HG02623 (cell line): ENCODE results near the gene KDM3A.

ENCODE experiments used
- ATAC-seq: cut with Tn5 transposase; IDR thresholded peaks from one replicate; pipeline ENCODE4 v1.9.1; 2021; ENCODE audit warnings: moderate library complexity; ENCODE audit not compliant: unreplicated experiment

The KDM3A gene

DNA sequence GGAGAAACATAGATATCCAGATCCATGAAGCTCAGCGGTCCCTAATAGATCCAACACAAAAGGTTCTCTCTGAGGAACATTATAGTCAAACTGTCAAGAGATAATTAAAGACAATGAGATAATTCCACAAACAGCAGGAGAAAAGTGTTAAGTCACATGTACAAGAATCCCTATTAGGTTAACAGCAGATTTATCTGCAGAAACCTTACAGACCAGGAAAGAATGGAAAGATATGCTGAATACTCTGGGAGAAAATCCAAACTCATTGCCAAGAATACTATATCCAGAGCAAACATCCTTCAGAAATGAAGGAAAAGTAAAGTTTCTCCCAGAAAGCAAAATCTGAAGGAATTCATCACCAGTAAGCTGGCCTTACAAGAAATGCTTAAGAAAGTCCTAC is 10.8 kb upstream of the KDM3A start:
- no peak for ATAC-seq

DNA sequence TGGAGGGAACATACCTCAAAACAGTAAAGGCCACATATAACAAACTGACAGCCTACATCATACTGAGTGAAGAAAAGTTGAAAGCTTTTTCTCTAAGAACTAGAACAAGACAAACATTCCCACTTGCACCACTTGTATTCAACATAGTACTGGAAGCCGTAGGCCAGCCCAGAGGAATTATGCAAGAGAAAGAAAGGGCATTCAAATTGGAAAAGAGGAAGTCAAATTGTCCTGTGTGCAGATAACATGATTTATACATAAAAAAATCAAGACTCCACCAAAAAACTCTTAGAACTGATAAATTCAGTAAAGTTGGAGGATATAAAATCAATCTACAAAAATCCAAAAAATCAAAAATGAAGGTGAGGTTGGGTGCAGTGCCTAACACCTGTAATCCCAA is 8.0 kb upstream of the KDM3A start:
- ATAC-seq: no peak

DNA sequence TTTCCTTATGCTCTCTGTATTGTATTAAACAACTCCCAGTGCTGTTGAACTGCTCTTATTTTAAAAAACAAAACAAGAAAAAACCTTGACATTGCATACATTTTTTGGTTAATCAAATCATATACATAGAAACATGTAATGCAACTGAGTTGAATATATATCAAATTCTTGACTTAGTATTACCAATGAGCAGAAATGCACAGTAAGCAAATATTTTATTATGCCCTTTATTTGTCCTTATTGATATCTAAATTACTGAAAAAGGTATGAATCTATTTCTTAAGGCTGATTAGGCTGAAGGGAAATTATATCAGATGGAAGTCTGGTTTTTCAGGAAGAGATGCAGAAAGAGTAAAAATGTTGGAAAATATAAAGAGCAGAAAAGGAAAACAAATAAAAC is 6.9 kb upstream of the KDM3A start:
- ATAC-seq: no peak

- no peak for ATAC-seq
Measured at GRCh38 chr2:86435531-86435930, 5.6 kb upstream of the KDM3A start.

GRCh38 chr2:86436328-86436727 is 4.8 kb upstream of the KDM3A start:
- ATAC-seq: no peak

- ATAC-seq: no peak
Measured at GRCh38 chr2:86439879-86440630, 1.1 kb upstream of the KDM3A start.

GRCh38 chr2:86441392-86441881 is 266 bp downstream of the KDM3A start:
- ATAC-seq: peak; percentile 15

- ATAC-seq: peak; percentile 11
Measured at GRCh38 chr2:86441882-86442641, 891 bp downstream of the KDM3A start.

DNA sequence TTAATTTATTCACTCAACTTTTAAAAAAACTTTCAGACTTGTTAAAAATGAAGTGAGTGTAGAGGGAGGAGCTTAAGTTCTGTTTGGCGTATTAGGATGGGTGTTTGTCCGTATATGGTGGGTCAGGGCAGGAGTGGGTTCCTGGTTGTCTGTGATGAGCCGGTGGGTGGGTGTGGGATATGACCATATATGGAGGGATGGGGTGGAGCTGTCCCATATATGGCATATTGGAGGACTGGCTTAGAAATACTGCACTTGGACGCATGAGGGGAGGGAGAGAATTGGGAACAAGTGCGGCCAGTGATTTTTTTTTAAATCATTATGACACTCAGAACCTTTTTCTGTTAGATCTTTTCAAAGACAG is 1.5 kb downstream of the KDM3A start:
- peak; percentile 52 for ATAC-seq

- no peak for ATAC-seq
Measured at GRCh38 chr2:86443631-86444350, 2.6 kb downstream of the KDM3A start.

DNA sequence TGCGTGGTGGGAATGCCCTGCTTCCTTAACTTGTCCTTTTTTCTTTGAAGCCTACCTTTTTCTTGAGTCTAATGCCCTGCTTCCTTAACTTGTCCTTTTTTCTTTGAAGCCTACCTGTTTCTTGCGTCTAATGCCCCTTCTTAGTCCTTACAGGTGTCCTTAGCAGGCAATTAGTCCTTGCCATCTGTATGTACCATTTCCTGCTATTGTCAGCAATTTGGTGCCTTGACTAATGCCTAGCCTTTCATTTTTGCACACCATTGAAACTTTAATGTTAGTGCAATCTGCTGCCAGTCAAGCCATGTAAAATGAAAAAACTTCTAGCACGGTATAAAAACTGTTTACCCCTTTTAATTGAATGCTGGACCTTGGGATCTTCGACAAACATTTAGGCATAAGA is 4.3 kb downstream of the KDM3A start:
- ATAC-seq: no peak

GRCh38 chr2:86446060-86446459 is 4.9 kb downstream of the KDM3A start:
- ATAC-seq: no peak

DNA sequence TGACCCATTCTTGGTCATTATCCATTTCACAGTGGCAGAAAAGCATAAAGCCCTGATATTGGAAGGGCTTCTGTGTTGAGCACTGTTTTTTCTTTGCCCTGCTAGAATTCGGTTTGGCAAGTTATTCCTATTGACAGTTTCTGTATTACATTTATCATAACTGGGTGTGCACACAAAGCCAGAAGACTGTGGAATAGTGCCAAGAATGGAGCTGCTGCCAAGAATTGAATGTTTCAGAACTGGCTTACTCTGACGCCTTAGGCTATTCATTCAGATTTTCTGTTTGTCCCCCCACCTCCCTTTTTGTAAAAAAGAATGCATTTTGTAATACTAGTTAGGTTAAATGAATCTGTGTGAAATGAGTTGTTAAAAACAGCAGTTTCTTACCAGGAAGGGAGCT is 12.7 kb downstream of the KDM3A start:
- ATAC-seq: no peak

DNA sequence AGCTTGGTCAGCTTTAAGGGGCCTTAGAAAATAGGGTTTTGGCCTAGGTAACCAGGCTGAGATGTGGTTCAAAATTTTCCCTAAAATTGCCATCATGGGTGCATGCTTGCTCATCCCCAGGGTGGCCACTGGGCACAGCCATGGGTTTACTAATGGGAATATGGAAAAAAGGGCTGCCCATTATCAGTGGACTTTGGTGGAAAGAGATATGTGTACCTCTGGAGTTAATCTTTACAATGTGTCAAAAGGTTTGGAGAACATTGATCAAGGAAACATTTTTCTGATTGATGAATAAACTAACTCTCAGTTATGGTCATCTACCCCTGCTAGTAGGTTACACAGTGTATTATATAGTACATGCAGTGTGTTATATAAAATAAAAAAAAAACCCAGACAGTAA is 13.1 kb downstream of the KDM3A start:
- ATAC-seq: no peak

GRCh38 chr2:86455181-86455580 is 14.0 kb downstream of the KDM3A start:
- ATAC-seq: no peak

DNA sequence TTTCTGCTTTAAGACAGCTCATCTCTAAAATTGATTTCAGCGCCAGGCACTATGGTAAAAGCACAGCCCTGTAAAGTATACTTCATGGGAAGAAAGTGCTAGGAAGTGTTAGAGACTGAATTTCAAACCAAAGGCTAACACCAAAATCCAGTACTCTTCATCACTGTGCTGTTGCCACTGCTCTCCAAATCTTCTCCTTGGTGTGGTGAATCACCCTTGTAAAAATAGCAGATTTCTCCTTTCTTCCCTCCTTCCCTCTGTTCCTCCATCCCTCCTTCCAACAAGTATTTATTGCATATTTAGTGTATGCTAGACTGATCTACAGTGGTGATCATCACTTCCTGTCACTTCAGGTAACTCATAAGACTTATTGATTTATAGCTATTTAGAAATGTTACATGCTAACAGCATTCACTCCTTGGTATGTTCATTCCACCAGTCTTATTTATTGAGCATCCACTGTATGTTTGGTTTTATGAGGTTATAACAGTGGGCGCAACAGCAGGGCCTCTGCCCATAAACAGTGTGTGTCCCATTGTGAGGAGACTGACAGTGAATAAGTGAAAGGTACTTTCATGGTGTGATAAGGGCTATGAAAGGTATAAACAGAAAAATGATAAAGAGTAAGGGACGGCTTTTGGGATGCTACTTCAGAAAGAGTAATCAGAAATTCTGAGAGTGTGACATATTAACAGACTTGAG is 20.0 kb downstream of the KDM3A start:
- ATAC-seq: no peak

DNA sequence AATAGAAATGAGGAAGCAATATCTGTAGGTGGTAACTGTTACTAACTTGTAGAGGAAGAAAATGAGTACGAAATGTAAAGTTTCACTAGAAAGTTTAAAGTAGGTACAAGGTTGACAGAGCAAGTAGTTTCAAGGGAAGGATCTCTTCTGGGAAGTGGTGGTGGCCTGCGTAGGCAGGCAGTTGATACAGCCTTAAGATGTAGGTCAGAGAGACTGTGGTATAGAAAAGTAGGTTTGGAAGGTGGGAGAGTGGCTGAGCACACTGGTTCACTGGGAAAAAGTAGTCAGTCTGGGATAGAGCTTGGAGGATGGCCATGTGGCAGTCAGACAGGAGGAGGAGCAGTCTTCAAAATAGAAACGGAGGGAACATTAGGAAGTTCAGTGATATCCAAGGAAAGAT is 23.5 kb downstream of the KDM3A start:
- no peak for ATAC-seq

GRCh38 chr2:86466306-86466705 is 25.1 kb downstream of the KDM3A start:
- ATAC-seq: no peak

DNA sequence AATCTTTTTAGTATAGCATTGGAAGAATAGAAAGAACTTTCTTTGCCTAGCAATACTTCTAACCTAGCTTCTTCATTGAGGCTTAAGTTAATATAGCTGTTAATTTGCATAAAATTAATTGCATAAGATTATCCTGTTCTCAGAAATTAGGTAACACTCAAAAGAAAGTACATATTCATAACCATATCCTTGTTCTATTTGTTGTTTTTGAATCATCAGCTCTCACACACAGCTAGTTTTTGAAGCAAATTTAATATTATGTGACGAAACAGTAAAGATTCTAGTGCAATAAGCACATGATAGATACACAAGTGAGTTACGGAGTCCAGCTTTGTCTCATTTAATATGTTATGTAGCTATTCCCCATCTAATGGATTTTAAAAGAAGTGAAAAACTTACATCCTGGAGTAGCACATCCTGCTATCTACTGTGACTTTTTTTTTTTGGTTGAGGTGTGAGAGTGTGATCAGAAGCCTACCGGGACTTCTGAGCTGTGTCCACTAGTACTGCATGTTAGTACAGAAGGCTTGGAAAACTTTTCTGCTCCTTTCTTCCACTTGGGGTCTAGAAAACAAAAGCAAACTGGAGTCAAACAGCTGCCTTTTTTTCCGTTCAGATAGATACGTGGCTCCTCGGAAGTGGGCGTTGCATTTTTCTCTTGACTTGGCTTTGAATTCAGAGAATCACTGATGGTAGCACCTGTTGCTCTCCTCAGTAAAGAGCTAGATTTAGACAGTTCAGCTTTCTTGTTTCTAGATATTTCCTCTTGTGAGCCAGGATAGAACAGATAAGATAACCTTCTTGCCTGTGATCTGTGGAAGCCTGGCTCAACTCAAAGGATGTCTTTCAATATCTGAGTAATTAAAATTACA is 27.2 kb downstream of the KDM3A start:
- no peak for ATAC-seq

DNA sequence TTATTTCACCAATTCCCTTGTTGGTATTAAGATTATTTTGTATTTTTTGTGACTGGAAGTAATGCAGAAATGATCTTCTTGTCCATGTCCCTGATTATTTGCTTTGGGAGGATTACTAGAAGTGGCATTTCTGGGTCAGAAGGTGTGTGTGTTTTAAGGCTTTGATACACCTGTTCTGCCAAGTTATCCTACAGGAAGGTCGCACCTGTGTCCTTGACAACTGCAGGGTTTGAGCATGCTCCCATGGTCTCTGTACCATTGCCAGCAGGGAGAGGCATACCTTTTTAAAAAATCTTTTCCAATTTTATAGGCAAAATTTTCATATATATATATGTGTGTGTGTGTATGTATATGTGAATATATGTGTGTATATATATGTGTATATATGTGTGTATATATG is 29.7 kb downstream of the KDM3A start:
- no peak for ATAC-seq
